GM10266 (cell line): ENCODE measurements around the gene SAE1.

Experiments used
- DNase-seq: peaks from one replicate; pipeline ENCODE4 v3.0.0; 2012; ENCODE audit errors: extremely low spot score
- TF ChIP-seq, protein P1 (sequence below): IDR thresholded peaks from 2 replicates; pipeline ENCODE4 v1.5.1; 2012; ENCODE audit warnings: mild to moderate bottlenecking, low read depth; ENCODE audit not compliant: control insufficient read depth, insufficient read depth; ENCODE audit errors: missing control alignments

The SAE1 gene

DNA sequence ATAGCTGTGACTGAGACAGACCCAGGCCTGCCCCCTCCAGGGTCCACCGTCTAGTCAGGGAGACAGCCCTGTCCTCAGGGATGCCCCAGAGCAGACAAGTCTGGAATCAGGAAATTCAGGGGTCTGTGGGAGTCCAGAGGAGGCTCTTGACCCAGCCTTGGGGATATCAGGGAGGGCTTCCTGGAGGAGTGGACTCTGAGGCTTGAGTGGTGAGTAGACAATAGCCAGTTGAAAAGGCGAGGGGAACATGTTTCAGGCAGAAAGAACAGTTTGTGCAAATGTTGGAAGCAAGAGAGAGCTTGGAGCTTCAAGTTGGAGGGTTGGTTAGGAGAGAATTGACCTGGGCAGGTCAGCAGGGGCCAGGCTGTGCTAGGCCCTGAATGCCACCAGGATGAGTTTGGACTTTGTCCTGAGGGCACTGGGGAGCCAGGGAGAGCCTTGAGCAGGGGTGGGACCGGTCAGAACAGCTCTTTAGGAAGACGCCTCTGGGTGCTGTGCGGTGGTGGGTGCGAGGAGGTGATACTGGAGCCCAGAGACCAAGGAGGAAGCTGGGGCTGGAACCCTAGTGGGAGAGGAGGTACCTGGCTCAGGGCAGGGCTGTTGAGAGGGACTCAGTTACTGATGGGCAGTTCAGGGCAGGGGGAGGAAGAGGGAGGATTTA is 128.4 kb downstream of the SAE1 start:
- TF ChIP-seq, protein P1, sequence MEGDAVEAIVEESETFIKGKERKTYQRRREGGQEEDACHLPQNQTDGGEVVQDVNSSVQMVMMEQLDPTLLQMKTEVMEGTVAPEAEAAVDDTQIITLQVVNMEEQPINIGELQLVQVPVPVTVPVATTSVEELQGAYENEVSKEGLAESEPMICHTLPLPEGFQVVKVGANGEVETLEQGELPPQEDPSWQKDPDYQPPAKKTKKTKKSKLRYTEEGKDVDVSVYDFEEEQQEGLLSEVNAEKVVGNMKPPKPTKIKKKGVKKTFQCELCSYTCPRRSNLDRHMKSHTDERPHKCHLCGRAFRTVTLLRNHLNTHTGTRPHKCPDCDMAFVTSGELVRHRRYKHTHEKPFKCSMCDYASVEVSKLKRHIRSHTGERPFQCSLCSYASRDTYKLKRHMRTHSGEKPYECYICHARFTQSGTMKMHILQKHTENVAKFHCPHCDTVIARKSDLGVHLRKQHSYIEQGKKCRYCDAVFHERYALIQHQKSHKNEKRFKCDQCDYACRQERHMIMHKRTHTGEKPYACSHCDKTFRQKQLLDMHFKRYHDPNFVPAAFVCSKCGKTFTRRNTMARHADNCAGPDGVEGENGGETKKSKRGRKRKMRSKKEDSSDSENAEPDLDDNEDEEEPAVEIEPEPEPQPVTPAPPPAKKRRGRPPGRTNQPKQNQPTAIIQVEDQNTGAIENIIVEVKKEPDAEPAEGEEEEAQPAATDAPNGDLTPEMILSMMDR = no peak
- no peak for DNase-seq
